ENCODE data around the gene NENF.

GRCh38 chr1:212432661-212433576, at the start of gene NENF:
- peak; percentile 17 for TF ChIP-seq POLR2A (IDR thresholded peaks at IDR 0.05)
- TF ChIP-seq CTCF (IDR thresholded peaks at IDR 0.05), result no peak
- peak in 2 of 3 donors; percentile 61 to 73 for TF ChIP-seq POLR2AphosphoS5 (IDR thresholded peaks at IDR 0.05)

All from breast epithelium (tissue), 3 donors.